ENCODE data around the gene BCL2L13.

The BCL2L13 gene

GRCh38 chr22:17726928-17727897 is 88.7 kb downstream of the BCL2L13 start:
- DNase-seq (ENCODE audit: low read depth in 3 of 3): no peak

GRCh38 chr22:17728786-17729185 is 90.2 kb downstream of the BCL2L13 start:
- no peak for DNase-seq (ENCODE audit: low read depth in 3 of 3)

- no peak for DNase-seq (ENCODE audit: low read depth in 3 of 3)
Observed at GRCh38 chr22:17729561-17729960, 91.0 kb downstream of the BCL2L13 start.

GRCh38 chr22:17732251-17732854 is 93.8 kb downstream of the BCL2L13 start:
- DNase-seq (ENCODE audit: low read depth in 3 of 3): no peak

DNA sequence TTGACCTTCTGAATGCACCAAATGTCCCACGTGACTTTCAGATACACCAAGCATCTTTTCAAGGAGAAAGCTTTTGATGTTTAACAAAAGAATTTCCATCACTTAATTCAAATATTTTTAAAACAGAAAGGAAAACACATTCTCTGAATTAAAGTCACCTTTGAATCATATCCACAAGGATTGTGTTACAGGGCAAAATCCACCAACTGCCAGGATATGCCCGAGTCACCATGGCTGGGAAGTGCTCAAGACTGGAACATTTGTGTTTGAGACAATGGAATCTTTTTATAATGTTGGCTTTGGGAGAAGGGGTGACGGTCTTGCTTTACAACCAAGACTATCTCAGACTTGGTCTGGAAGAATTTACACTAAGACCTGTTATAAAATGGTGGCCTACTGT is 94.9 kb downstream of the BCL2L13 start:
- no peak for DNase-seq (ENCODE audit: low read depth in 3 of 3)

DNA sequence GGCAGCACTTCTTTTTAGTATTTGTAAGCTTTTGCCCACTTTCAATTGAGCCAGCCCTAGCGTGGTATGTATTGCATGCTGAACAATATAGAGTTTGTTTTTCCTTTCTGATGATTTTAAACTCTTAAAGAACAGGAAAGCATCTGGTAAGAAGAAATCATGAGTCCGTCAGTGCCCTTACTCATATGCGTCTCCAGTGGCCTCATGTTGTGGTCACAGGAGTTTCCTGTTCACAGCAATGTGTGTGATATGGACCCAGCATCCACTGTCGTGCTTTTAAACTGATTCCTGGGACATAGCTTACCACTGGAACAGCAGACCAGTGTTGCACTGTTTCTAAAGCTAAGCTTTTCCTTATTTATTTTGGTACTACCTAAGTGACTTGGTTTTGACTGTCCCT is 95.6 kb downstream of the BCL2L13 start:
- peak in 1 of 3 donors; percentile 14 for DNase-seq (ENCODE audit: low read depth in 3 of 3)

DNA sequence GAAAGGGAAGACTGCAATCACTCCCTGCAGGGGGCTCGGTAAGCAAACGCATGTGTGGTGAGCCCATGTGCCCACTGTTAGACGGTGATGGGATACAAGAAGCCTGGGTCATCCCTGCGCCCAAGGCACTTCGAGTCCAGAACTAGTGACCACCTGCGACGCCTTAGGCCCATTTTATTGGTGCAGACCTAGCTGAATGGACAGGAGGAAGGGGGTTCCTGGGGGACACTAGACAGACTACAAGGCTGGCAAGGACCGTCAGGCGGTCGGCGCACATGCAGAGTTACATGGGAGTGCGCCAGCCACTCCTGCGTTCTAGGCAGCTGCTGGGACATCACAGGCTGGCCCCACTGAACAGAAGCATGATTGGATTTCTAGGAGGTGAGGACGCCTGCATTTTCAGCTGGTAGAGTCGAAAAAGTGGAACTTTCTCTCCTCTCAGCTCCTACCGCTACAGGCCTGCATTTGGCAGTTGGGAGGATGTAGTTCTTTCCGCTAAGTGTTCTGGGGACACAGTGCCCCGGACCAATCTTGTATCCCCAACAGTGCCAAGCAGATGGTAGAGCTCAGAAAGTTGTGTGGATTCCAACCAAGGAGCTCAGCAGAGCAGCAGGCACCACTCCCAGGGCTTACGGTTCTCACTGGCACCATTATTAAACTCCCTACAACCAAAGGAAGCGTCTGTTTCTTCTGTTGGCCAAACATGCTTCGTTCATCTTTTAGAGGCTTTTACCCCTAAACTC is 100.0 kb downstream of the BCL2L13 start:
- DNase-seq (ENCODE audit: low read depth in 3 of 3): no peak

DNA sequence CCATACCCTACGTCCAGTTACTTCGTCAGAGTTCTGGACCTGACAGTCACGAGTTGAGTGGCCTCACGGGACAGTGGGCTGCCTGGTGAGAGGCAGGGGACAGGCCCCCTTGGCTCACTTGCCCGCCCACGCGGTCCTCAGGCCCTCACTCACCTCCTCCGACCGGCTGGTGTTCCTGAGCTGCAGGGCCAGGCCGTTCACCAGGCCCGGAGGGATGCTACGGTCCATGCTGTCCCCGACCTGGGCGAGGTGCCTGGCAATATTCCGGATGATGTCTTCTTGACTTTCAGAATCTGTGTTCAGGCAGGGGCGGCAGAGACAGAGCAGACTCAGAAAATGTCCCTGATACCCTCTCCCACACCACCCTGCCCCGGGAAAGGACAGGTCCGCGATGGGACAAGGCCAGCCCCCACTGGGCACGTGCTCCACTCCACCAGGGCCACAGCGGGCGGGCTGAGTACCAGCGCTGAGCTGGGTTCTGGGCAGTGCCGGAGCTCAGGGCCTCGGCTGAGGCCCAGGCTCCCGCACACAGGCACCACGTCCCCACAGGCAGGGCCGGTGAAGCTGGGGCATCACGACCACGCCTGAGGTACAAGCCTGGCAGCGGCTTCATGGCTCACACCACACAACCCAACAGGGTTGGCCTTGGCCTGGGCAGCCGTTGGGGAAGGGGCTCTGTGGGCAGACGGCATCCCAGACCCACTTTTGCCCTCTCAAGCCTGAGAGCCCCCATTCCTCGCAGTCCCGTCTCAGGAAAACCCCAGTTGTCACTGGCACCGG is 100.8 kb downstream of the BCL2L13 start:
- no peak for DNase-seq (ENCODE audit: low read depth in 3 of 3)

DNA sequence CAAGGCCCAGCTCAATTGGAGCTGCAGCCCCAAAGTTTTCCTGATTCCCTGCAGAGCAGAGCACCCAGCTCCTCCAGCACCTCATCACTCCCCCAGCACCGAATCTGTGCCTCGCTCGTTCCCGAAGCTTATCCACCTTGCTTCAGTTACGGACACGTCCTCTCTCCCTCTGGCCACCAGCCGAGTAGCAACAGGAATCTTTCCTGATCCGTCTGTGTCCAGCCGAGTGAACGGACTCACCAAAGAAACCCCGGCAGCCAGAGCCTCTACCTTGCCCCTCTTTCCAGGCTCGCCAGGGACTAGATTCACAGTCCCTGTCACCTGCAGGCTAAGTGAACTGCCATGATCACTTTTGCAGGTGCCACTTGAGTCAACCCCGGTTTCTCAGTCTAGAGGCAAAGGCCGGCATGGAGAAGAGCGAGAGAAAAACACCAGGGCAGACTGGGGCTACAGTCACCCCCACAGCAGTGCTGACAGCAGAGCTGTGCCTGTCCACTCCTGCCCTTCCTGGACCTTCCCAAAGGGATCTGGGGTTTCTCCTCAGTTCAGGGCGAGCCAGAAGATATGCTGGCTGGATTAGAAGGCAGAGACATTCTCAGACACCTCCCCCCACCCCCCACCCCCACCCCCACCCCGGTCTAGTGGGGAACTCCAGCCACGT is 103.4 kb downstream of the BCL2L13 start:
- DNase-seq (ENCODE audit: low read depth in 3 of 3): no peak

GRCh38 chr22:17742527-17742902 is 104.0 kb downstream of the BCL2L13 start:
- peak; percentile 45 to 67 (median 55) for DNase-seq (ENCODE audit: low read depth in 3 of 3)

GRCh38 chr22:17743661-17744411 is 105.3 kb downstream of the BCL2L13 start:
- no peak for DNase-seq (ENCODE audit: low read depth in 3 of 3)

GRCh38 chr22:17744430-17744829 is 105.9 kb downstream of the BCL2L13 start:
- DNase-seq (ENCODE audit: low read depth in 3 of 3): no peak

DNA sequence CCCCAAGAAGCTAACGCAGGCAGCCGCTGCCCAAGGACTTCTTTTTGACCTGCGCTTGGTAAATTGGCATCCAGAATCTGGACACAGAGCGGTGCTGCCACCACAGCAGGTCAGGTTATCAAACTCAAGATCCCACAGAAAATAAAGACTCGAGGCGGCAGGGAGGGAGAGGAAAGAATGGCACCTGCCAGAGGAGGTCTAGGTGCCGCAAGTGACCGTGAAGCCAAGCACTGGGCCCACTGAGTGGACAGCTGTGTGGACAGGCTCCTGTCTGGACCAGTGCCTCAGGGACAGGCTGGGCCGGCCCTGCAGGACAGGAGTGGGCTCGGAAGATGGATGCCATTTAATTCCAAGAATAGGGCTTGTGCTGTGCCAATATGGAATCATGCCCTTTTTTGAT is 108.4 kb downstream of the BCL2L13 start:
- no peak for DNase-seq (ENCODE audit: low read depth in 3 of 3)

DNA sequence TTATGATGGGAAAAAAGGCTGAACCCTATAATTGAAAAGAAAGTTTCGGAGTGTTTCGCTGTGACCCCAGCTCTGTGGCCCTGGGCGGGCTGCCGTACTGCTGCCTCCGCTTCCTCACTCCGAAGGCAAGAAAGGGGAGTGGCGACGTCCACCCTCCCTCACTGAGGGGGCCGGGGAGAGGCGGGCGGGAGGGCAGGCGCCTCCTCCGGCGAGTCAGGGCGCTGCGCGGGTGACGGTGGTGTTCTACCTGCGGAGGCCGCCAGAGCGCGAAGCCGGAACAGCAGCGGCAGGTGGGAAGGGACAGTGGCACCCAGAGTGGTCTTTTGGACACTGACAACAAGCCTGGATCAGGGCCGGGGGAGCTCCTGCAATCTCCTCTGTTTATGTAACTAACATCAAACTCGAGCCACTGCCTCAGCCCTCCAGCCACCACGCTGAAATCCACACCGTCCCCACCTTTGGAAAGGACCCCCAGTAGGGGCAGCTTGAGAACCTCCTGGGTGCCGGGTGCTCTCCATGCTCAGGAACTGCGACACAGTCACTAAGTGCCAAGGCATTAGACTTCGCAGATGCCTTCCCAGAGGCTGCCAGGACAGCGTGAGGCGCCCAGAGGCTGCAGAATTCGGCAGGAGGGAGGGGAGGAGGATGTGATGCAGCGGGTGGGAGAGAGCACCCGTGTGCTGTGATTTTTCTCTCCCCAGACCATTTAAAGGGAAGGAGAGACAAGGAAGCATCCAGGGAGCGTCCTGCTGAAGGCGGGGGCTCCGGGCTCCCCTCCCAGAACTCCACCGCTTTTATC is 110.2 kb downstream of the BCL2L13 start:
- no peak for DNase-seq (ENCODE audit: low read depth in 3 of 3)

DNA sequence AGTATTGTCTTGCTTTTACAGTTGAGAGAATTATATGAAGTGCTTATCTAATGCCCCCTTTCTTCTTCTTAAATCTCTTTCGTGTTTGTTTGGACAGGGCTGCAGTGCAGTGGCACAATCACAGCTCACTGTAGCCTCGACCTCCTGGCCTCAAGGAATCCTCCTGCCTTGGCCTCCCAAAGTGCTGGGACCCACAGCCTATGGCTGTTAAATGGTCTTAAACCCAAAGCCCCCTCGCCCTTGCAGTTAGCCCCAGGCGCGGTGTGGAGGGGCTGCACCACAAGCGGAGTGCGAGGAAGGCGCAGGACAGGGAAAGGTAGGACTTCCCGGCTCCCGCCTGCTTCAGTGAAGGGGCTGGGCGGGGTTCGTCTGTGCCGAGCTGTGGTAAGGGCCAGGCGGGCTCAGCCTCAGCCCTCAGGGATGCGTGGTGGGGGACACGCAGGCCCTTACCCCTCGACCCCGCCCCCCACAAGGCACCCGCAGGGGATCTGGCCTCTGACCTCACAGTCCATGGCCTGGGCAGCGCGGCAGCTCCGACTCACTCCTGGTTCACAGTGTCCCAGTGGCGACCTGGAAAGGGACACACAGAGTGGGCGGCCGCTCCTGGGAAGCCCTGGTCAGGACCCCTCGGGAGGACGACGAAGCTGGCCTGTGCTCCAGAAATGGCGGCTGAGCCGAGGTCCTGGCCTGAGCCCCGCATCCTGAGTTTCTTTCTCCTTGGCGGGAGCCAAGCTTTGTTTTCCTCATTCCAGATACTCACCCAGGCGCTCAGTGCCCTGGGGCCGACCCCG is 111.2 kb downstream of the BCL2L13 start:
- DNase-seq (ENCODE audit: low read depth in 3 of 3): no peak

DNA sequence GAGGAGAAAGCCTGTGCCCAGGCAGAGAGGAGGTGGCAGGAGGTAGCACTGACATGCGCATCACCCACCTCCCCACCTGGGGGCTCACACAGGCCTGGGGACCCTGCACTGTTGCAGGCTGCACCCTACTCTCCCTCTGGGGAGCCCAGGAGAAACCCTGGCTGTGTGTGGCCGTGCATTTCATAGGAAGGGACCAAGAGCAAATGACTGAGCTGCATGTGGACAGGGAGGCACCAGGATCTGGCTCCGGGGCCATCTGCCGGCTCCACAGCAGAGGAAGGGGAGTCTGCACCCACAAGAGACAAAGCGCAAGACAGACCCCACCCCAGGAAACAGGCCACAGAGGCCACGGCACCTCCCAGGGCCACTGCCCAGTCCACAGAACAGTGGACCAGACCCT is 113.0 kb downstream of the BCL2L13 start:
- no peak for DNase-seq (ENCODE audit: low read depth in 3 of 3)

GRCh38 chr22:17753401-17753989 is 114.9 kb downstream of the BCL2L13 start:
- DNase-seq (ENCODE audit: low read depth in 3 of 3): no peak

- DNase-seq (ENCODE audit: low read depth in 3 of 3): no peak
Observed at GRCh38 chr22:17754233-17754925, 115.8 kb downstream of the BCL2L13 start.
